Raji (cell line): Measurements from ENCODE around the gene SPINT1.

ENCODE experiments used
- POLR2A ChIP-seq: IDR thresholded peaks from 2 replicates; pipeline ENCODE4 v1.6.1; 2011; ENCODE audit warnings: low read depth, low read length, control low read depth; ENCODE audit not compliant: insufficient read depth

SPINT1 gene

GRCh38 chr15:40906991-40907802, 63.3 kb downstream of the SPINT1 start:
- TF ChIP-seq POLR2A, result no peak
